Measurements from ENCODE around the gene RABGAP1. TPM values are rescaled to one million over a fixed set of nuclear protein-coding genes. Genes with fewer than 3 reads are reported as not detected.
A peak's percentile ranks its signal among the peaks of the same experiment; 100 is the strongest.

Gene RABGAP1
- total RNA-seq, 1 donor from 2014 or later, result 44.7 TPM

DNA sequence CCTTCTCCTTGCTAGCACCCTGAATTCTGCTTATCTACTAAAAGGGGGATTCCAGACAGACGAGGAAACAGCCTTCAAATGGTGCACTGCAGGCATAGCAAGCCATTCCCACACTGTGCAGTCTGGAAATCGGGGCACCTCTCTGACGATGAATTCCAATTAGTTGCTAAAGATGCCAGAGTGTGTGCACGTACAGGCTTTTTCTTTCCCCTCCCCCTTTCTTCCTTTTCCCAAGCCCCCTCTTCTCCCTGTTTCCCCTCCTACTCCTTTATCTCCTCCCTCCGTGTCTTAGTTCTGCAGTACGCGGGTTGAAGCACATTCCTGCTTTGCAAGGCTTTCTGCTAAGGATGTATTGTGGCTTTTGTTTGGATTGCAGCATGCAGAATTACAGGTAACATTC, 92.5 kb downstream of the RABGAP1 start, which contains the start of gene GPR21:
TSS of gene GPR21 (plus strand) at position 316 of the 400 bp plus-strand sequence. CDS start 900 bp downstream, outside the sequence.
- no peak for FAIRE-seq

DNA sequence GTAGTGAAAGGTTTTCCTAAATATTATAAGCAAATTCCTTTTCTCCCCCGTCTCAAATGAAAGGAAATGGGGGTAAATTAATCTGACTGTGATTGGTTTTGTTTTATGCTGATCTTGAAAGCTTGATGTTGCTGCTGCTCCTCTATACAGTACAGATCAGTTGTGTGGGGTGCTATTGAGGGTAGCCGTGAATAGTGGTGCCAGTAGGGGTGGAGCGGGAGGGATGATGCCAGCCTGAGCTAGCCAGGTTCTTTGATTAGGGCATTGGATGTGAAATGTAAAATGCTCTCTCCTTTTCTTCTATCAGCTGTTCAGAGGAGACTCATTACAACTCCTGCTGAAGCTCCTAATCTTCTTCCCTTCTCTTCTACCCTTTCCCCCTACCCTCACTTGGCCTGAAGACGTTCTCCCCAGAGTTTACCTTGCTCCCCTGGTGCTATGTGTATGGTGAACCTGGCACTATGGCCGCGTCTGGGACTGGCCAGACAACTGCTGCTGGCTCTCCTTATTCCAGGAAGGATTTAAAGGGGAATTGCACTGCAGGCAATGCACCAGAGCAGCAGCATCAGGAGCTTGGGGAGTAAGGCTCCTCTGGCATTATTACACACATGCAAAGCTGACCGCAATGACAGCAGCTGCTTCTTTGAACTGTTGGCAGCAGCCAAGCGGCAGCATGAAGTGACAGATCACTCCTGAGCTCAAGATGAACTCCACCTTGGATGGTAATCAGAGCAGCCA, 93.2 kb downstream of the RABGAP1 start:
- TF ChIP-seq, protein P1, sequence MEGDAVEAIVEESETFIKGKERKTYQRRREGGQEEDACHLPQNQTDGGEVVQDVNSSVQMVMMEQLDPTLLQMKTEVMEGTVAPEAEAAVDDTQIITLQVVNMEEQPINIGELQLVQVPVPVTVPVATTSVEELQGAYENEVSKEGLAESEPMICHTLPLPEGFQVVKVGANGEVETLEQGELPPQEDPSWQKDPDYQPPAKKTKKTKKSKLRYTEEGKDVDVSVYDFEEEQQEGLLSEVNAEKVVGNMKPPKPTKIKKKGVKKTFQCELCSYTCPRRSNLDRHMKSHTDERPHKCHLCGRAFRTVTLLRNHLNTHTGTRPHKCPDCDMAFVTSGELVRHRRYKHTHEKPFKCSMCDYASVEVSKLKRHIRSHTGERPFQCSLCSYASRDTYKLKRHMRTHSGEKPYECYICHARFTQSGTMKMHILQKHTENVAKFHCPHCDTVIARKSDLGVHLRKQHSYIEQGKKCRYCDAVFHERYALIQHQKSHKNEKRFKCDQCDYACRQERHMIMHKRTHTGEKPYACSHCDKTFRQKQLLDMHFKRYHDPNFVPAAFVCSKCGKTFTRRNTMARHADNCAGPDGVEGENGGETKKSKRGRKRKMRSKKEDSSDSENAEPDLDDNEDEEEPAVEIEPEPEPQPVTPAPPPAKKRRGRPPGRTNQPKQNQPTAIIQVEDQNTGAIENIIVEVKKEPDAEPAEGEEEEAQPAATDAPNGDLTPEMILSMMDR (IDR thresholded peaks at IDR 0.05; ENCODE audit: insufficient read depth, low read depth, low read length), result no peak
- no peak for TF ChIP-seq EZH2 (IDR thresholded peaks at IDR 0.05; ENCODE audit: insufficient read depth, low read length)
- no peak overlapping the region for H3K27ac Mint-ChIP-seq (ENCODE audit: unreplicated experiment)

More for the DNA sequence above, 92.5 kb downstream of the RABGAP1 start, which contains the start of gene GPR21:
- H3K27ac Mint-ChIP-seq (ENCODE audit: unreplicated experiment), result no peak within 1 kb of the TSS
- Histone ChIP-seq H3K4me1 (ENCODE audit: insufficient read depth, low read length) (peaks cover 5% of the 10 kb centered on the region), H3K9me3 (ENCODE audit: insufficient read depth, low read depth, low read length) (no peaks in the 10 kb centered on the region), H3K9ac (ENCODE audit: low read length) (no peak within 1 kb of the TSS), H3K79me2 (ENCODE audit: insufficient read depth, low read length) (no peaks in the 10 kb centered on the region), H4K20me1 (ENCODE audit: insufficient read depth, low read length) (peaks cover 4% of the 10 kb centered on the region), H3K27ac (ENCODE audit: low read depth, low read length) (no peak within 1 kb of the TSS), H3K36me3 (ENCODE audit: insufficient read depth, low read length) (peaks cover 4% of the 10 kb centered on the region), H3K4me3 (ENCODE audit: insufficient read depth, low read depth, low read length) (no peak within 1 kb of the TSS), H3K4me2 (ENCODE audit: low read length) (peak within 1 kb of the TSS; percentile 48), H2AFZ (ENCODE audit: low read depth, low read length) (no peak within 1 kb of the TSS), H3K27me3 (ENCODE audit: insufficient read depth, low read length) (no peaks in the 10 kb centered on the region)
- peaks cover 29% of the 10 kb centered on the region for H3K4me1 Mint-ChIP-seq (ENCODE audit: low read depth, unreplicated experiment)
- peak within 1 kb of the TSS; percentile 23 for H3K4me3 Mint-ChIP-seq (ENCODE audit: unreplicated experiment)
- no peaks in the 10 kb centered on the region for H3K27me3 Mint-ChIP-seq (ENCODE audit: low read depth, unreplicated experiment)
- no peak for TF ChIP-seq EZH2 (IDR thresholded peaks at IDR 0.05; ENCODE audit: insufficient read depth, low read length)
- TF ChIP-seq, protein P1 (IDR thresholded peaks at IDR 0.05; ENCODE audit: insufficient read depth, low read depth, low read length), result no peak
- H3K9me3 Mint-ChIP-seq (ENCODE audit: unreplicated experiment), result no peaks in the 10 kb centered on the region
- no peak for DNase-seq (ENCODE audit: low read depth)
- H3K36me3 Mint-ChIP-seq (ENCODE audit: low read depth, unreplicated experiment), result peaks cover 7% of the 10 kb centered on the region

More for the DNA sequence above, 93.2 kb downstream of the RABGAP1 start:
- H3K4me1 ChIP-seq (ENCODE audit: insufficient read depth, low read length), result peaks cover 5% of the 10 kb centered on the region
- peaks cover 4% of the 10 kb centered on the region for H4K20me1 ChIP-seq (ENCODE audit: insufficient read depth, low read length)
- no peaks in the 10 kb centered on the region for H3K9me3 Mint-ChIP-seq (ENCODE audit: unreplicated experiment)
- DNase-seq (ENCODE audit: low read depth), result no peak
- H2AFZ ChIP-seq (ENCODE audit: low read depth, low read length), result no peak overlapping the region
- peaks cover 29% of the 10 kb centered on the region for H3K4me1 Mint-ChIP-seq (ENCODE audit: low read depth, unreplicated experiment)
- no peak overlapping the region for H3K4me3 ChIP-seq (ENCODE audit: insufficient read depth, low read depth, low read length)
- H3K9me3 ChIP-seq (ENCODE audit: insufficient read depth, low read depth, low read length), result no peaks in the 10 kb centered on the region
- no peak overlapping the region for H3K9ac ChIP-seq (ENCODE audit: low read length)
- H3K27me3 ChIP-seq (ENCODE audit: insufficient read depth, low read length), result no peaks in the 10 kb centered on the region
- peaks cover 7% of the 10 kb centered on the region for H3K36me3 Mint-ChIP-seq (ENCODE audit: low read depth, unreplicated experiment)
- peak overlapping the region; percentile 23 for H3K4me3 Mint-ChIP-seq (ENCODE audit: unreplicated experiment)
- no peaks in the 10 kb centered on the region for H3K27me3 Mint-ChIP-seq (ENCODE audit: low read depth, unreplicated experiment)
- no peak overlapping the region for H3K4me2 ChIP-seq (ENCODE audit: low read length)
- no peak overlapping the region for H3K27ac ChIP-seq (ENCODE audit: low read depth, low read length)
- FAIRE-seq, result no peak
- H3K79me2 ChIP-seq (ENCODE audit: insufficient read depth, low read length), result no peaks in the 10 kb centered on the region
- H3K36me3 ChIP-seq (ENCODE audit: insufficient read depth, low read length), result peaks cover 4% of the 10 kb centered on the region

Data from astrocyte (in vitro differentiated cells and primary cell).